HG02798 (cell line): ENCODE results near the gene TBX4.

Experiments used
- ATAC-seq: cut with Tn5 transposase; IDR thresholded peaks from one replicate; pipeline ENCODE4 v1.9.1; 2021; ENCODE audit warnings: mild to moderate bottlenecking; ENCODE audit not compliant: unreplicated experiment, poor library complexity

Gene TBX4

GRCh38 chr17:61412860-61413660, 39.2 kb upstream of the TBX4 start:
- no peak for ATAC-seq

GRCh38 chr17:61413661-61414126, 38.5 kb upstream of the TBX4 start:
- no peak for ATAC-seq

GRCh38 chr17:61414141-61414935, 37.9 kb upstream of the TBX4 start:
- no peak for ATAC-seq

- no peak for ATAC-seq
These were observed 37.3 kb upstream of the TBX4 start for GRCh38 chr17:61414936-61415251.

- ATAC-seq: no peak
These were observed 36.6 kb upstream of the TBX4 start for GRCh38 chr17:61415374-61416210.

GRCh38 chr17:61416211-61416539, 36.0 kb upstream of the TBX4 start:
- no peak for ATAC-seq

- ATAC-seq: peak; percentile 45
These were observed 35.5 kb upstream of the TBX4 start for GRCh38 chr17:61416540-61417363.

- ATAC-seq: no peak
These were observed 33.8 kb upstream of the TBX4 start for GRCh38 chr17:61418449-61418848.

GRCh38 chr17:61419496-61420046, 32.7 kb upstream of the TBX4 start:
- no peak for ATAC-seq

GRCh38 chr17:61420052-61420451, 32.2 kb upstream of the TBX4 start:
- no peak for ATAC-seq

- ATAC-seq: no peak
These were observed 31.4 kb upstream of the TBX4 start for GRCh38 chr17:61420745-61421398.

- ATAC-seq: no peak
These were observed 30.8 kb upstream of the TBX4 start for GRCh38 chr17:61421460-61421859.

GRCh38 chr17:61422116-61422799, 30.0 kb upstream of the TBX4 start:
- ATAC-seq: no peak

- no peak for ATAC-seq
These were observed 29.4 kb upstream of the TBX4 start for GRCh38 chr17:61422869-61423268.

- ATAC-seq: no peak
These were observed 28.1 kb upstream of the TBX4 start for GRCh38 chr17:61423967-61424649.

- ATAC-seq: no peak
These were observed 26.3 kb upstream of the TBX4 start for GRCh38 chr17:61425682-61426481.
